Loucy (cell line): ENCODE data around the gene SERINC1.

ENCODE experiments used
- CTCF ChIP-seq: fragments of 200-600 bp; sonication (generic); conservative IDR thresholded peaks from 2 replicates; pipeline ENCODE4 v1.5.1; 2014; ENCODE audit warnings: mild to moderate bottlenecking, antibody characterized with exemption, low read length
- EZH2phosphoT487 ChIP-seq: fragments of 200-600 bp; IDR thresholded peaks from 2 replicates; pipeline ENCODE4 v1.6.1; 2018; ENCODE audit warnings: antibody characterized with exemption, mild to moderate bottlenecking, moderate library complexity, borderline replicate concordance

DNA sequence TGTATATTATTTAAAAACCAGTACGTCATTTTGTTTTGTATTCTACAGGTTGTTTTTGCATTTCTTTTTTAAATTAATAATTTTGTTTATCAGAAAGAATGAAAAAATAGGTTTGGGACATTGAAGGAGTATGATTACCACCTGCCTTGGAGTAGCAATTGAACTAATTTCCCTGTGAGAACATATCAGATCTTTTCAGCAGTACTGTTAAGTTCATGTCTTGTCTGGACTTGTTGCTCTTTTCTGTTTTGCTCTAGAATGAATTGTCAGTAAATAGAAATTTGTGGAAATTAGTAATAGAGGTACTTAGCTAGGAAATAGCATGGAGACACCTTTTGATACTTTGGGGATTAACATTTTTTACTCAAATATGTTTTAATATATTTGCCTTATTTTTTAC lies 47.9 kb downstream of the SERINC1 start:
- TF ChIP-seq CTCF = no peak
- TF ChIP-seq EZH2phosphoT487 = no peak
